DLD1 (cell line): Measurements from ENCODE around the gene MRPS22.

ENCODE experiments used
- in situ Hi-C: cut with HindIII; loops from 2 replicates; pipeline ENCODE4 v1.10.0; 2017; ENCODE audit warnings: low sequenced_read_pairs

The MRPS22 gene

DNA sequence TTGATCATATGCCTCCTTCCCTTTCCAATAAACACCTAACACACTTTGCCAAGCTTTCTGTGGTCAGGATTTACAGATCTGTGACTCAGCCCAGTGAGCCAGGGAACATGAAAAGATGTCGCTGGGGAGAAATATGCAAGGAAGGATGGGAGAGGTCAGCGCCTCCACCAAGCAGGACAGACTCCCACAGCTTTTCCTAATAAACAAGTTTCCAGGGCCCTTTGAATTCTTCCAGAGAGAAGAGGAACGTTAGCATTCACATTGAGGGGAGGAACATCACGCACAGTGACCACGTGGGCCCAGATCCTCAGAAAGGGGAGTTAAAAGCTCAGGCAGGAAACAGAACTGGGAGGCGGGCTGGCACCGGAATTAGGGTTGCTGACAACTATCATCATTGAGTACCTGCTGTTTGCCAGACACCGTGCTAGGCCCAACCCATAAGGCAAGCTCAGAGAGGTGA lies 33.3 kb upstream of the MRPS22 start:
- in situ Hi-C loops: loop anchor here (10.0 kb wide), 1 partner anchor 196 kb away; no protein-coding TSS in a partner anchor

DNA sequence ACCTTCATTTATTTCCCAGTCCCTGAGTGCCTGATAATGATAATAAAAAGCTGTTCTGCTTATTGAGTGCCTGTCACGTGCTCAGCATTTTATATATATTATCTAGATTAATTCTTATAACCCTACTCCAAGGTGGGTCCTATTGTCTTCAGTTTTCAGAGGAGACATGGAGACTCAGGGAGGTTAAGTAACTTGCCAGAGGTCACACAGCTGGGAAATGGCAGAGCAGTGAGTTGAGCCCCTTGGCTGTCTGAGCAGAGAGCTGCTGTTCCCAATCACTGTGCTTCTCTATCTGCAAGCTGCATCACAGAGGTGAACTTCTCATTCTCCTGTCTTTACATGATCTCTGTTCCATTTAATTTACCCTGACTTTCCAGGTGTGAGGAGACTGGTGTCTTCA lies 32.3 kb upstream of the MRPS22 start:
- in situ Hi-C loops: loop anchor here (10.0 kb wide), 1 partner anchor 197 kb away; no protein-coding TSS in a partner anchor

DNA sequence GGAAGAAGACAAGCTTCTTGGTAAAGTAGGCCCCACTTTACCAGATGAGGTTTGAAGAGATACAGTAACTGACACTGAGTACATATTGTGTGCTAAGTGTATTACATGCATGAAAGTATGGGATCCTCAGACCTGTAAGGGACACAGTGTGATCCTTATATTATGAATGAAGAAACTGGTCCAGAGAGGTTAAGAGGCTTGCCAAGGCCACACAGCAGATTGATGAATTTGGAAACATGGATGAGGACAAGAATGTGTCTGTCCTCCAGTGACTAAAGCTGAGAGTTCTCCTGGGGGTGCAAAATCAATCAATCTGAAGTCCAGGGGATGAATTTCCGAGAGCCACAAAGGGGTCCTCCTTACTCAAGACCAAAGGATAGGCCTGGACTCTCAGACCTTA lies 31.4 kb upstream of the MRPS22 start:
- in situ Hi-C loops: loop anchor here (10.0 kb wide), 1 partner anchor 198 kb away; no protein-coding TSS in a partner anchor

DNA sequence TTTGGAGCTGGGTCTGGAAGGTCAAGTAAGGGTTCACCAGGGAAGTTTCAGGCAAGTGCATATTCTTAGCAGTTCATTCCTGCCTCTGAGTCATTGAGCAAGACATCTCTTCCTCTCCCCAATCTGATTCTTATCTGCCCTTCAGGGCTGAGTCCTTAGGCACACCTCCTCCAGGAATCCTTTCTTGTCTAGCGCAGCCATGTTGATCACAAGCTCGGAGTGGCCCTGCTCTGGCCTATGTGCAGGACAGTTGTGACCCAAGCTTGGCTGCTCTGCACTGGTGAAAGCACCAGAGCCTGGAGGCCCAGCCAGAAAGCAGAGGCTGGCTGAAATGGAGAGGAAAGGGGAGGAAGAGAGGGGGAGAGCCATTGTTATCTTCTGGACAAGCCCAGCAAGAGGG lies 30.9 kb upstream of the MRPS22 start:
- in situ Hi-C loops: loop anchor here (10.0 kb wide), 1 partner anchor 198 kb away; no protein-coding TSS in a partner anchor

DNA sequence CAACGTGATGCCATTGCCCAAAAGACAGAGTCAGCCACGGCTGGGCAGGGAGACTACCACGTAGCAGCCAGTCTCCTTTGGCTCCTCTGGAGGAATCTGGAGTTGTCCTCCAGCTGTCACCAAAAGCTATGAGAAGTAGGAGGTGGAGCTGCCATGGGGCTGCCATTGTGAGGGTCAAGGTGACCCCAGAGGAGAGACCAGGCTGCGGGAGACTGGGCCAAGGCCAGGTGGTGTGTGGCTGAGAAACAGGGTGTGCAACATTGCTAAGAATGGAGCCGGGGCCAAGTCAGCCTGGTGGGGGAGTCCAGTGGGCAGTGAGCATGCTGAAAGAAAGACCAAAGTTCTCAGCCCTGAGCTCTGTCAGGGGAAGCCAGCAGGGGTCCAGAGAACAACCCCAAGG lies 29.9 kb upstream of the MRPS22 start:
- in situ Hi-C loops: loop anchor here (10.0 kb wide), 1 partner anchor 199 kb away; no protein-coding TSS in a partner anchor

DNA sequence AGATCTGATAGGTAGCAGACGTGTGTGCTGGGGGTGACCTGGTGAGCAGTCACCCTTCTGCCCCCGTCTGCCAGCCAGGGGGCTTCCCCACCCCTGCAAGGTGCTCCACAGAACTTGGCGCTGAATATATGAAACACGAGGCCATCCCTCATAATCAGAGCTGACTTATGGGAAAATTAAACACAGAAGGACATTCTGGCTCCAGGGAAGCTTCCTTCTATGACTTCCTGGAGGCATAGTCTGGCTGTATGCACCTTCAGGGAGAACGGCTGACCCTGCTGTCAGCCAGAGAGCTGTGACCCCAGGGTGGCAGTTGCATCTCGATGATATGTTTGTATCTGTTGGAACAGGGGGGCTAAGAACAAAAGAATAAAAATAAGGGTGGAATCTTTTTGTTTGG lies 26.6 kb upstream of the MRPS22 start:
- in situ Hi-C loops: loop anchor here (10.0 kb wide), 1 partner anchor 202 kb away; no protein-coding TSS in a partner anchor

DNA sequence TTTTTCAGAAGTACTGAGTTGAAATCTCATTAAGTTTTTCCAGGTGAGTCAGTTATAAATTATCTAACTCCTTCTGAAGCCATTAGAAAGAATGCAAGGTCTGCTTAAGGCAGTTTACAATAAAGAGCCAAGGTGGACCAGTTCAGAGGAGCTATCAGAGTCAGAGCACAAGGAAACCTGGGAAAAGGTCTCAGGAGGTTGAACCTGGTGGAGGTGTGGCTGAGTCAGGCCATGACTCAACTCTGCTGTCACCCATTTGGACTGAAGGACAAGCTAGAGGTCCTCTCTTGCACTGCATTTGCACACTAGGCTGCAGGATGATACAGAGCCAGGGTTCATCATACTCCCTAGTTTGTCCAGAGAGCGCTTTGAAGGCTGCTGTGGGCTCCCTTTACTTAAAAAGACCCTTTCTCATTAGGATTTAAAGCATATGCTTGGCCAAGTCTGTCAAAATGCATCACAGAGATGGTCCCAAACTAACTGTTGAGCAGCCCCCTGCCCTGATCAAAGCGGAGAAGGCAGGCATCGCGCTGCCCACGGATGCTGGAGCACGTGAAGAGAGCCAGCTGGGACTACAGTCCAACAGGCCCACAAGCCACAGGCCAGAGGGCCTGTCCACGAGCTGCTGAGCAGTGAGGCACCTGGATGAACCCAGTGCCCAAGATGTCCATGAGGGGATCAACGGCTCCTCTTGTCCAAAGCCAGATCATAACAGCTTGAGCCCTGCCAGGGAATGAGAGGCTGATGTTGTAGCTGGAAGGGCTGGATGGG lies 26.0 kb upstream of the MRPS22 start:
- in situ Hi-C loops: loop anchor here (10.0 kb wide), 1 partner anchor 203 kb away; no protein-coding TSS in a partner anchor

DNA sequence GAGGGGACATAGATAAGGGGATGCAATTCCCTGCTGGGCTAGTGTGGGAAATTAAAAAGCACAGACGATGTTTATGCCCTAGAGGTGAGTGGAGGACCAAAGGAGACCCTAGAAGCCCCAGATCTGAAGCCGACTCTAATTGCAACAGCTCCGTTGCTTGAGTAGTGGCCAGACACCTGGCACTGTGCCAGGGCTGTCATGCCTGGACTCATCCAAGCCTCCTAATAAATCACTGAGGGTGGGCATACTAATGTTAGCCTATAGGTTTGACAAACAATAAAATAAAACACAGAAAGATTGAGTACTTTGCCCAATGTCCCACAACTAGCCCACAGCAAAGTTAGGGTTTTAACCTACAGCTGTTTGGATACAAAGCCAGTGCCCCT lies 25.4 kb upstream of the MRPS22 start:
- in situ Hi-C loops: loop anchor here (10.0 kb wide), 1 partner anchor 204 kb away; no protein-coding TSS in a partner anchor

DNA sequence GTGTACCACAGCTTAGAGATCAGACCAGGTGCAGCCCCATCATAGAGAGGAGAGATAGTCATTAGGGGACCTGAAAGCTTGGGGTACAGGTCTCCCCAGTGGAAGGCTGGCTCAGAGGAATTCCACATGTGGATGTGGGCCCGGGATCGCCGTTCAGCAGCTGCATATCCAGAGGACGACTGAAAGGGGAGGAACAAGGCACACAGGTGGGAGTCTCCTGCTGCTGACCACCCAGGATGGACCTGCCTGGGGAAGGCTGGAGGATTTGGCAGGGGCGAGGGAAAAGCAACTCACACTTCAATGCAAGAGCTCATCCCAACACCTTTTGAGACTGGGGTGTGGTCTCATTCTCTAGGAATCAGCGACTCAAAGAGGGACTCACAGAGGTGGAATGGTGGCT lies 25.0 kb upstream of the MRPS22 start:
- in situ Hi-C loops: loop anchor here (10.0 kb wide), 1 partner anchor 204 kb away; no protein-coding TSS in a partner anchor

DNA sequence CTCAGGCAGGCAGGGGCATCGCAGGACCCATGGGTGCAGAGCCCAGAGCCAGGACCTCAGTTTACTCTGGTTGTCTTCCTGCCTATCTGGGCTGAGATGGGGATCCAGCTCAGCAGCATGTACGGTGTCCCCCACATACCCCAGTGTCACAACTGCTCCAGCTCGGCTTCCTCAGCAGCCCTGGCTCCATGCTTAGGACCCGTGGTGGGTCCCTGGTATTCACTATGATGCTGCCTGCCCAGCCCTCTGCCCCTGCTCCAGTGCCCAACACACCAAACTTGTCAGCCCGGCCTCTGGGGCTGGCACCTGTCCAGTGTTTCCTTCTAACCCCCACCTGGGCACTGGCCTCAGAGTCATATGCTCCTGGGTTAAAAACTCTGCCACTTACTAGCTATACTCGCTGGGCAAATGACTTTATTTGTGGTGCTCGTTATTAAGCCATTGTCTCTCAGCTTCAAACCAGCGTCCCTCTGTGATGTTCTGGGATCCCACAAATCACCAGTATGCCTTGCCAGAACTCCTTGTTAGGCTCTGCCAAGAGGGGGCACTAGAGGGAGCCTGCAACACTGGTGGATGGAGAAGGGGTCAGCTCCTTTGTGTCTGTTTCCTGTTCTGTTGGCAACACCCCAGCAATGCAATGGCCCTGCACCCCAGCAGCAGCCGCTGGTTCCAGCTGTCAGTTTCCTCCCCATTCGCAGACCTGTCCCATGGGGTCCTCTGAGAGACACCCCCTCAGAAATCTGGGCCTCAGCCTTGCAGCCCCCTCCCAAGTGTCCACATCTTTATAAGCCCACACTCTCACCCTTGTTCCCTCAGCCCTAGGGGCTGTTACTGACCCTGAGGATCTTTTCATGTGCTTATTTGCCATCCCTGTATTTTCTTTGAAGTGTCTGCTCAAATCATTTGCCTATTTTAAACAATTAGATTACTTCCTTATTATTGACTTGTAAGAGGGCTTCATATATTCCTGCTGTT lies 24.1 kb upstream of the MRPS22 start:
- in situ Hi-C loops: loop anchor here (10.0 kb wide), 1 partner anchor 205 kb away; no protein-coding TSS in a partner anchor

DNA sequence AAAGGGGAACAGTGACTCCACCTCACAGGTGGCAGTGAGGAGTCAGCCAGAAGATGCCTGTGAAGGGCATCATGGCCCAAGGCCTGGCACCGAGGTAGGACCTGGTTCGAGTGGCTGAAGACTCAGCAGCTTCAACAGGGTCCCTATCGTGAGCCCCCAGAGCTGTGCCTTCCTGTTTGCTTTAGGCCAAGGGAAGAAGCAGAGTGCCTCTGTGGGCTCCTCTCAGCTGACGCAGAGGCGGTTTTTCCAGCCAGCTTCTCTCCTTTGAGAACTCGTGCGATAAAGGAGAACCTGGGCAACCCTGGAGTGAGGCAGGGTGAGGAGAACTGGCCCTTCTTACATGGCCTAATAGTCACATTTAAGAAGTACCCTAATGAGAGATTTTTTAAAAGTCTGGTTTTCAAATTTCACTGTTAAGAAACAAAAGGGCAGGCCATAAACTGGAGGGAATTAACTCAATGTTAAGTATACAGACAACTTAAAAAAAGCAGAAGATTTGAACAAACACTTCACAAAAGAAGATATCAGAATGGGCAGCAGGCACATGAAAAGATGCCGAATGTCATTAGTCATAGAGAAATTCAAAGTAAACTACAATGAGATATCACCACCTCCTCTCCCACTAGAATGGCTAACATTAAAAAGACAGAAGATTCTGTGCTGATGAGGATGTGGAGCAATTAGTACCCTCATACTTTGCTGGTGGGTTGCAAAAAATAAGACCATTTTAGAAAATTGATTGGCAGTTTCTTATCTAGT lies 23.1 kb upstream of the MRPS22 start:
- in situ Hi-C loops: no loop called here

DNA sequence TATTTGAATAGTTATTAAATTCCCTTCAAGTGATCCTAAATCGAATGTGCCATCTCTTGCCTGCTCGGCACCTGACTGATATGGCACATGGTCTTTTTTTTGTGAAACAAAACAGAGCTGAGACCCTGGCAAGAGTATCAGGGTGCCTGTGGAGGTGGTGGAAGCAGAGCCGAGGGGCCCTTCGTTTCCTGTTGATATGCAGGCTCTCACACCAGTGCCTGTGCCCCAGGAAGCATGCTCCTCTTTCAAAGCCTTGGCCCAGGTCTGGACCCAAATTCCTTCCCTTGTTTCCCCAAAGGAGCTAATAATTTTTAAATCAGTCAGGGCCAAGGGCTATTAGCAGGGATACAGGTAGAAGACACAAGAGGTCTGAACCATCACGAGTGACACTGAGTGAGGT lies 21.5 kb upstream of the MRPS22 start:
- in situ Hi-C loops: no loop called here

DNA sequence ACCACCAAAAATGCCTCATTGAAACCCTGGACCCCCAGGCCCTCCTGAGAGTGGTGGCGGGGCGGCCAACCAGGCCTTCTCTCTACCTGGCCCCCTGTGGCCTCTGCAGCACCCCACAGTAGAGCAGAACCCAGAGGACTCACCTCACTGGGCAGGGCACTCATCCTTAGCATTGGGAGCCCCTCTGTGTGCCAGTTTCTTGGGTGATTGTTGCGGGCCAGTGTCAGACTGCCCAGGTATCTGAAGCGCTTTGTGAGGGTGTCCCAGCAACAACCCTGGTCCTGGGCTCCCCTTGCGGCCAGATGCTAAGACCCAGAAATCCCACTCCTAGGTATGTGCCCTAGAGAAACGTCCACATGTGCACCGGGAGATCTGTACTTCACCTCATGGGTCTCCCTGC lies 20.7 kb upstream of the MRPS22 start:
- in situ Hi-C loops: no loop called here

DNA sequence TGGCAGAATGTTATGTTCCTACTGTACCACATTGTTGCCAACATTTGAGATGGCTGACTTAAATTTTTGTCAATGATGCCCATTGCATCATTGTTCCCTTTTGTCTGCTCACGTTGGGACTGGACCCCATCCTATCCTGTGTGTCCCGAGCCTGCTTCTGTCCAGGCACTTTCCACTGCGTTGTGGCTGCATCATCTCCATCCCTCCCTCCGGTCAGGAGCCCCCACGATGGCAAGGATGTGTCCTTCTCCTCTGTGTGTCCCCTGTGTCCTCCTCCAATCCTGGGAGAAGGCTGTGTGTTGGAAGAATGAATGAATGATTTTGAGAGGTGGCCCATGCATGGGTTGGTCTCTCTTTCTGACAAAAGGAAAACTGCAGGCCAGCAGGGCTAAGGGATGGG lies 19.4 kb upstream of the MRPS22 start:
- in situ Hi-C loops: no loop called here

DNA sequence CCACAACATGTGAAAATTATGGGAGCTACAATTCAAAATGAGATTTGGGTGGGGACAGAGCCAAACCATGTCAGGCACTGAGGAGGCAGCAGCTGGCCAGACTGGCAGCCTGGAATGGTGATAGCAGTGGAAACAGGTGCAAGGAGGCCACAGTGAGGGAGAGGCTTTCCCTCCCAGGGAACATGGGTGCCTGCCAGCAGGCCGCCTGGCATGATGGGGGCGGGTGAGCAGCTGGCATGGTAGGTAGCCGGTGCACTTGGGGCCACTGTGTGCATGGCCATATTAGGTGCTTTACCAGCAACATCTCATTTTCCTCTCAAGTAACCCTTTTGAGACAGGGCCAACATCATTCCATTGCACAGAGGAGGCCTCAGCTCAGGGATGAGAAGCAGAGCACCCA lies 18.3 kb upstream of the MRPS22 start:
- in situ Hi-C loops: no loop called here

DNA sequence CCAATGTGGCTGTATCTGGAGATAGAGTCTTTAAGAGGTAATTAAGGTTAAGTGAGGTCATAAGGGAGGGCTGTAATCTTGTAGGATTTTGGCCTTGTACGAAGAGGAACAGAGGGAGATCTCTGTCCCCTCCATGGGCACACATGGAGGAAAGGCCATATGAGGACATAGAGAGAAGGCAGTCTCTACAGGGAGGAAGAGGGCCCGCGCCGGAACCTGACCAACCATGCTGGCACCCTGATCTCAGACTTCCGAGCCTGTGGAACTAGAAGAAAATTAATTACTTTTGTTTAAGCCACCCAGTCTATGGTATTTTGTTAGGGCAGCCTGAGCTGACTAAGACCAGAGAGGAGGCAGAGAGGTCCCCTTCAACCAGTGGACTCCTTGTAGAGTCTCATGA lies 17.7 kb upstream of the MRPS22 start:
- in situ Hi-C loops: no loop called here

DNA sequence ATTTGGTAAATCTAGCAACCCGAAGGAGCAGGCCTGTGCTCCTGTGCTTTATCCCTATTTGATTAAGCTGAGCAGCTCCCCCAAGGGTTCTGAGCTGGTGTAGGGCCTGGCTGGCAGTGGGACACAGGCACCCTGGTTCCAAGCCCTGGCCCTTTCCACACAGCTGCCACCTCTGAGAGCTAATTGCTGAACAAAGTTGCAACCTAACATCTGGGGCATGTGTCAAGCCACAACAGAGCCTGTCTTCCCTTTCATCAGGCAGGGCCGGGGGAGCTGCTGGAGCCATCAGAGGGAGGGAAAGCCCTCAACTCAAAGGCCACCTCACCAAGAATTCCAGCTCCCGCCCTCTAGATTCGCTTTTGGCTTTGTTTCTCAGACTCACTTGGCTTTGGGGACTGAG lies 17.1 kb upstream of the MRPS22 start:
- in situ Hi-C loops: no loop called here

DNA sequence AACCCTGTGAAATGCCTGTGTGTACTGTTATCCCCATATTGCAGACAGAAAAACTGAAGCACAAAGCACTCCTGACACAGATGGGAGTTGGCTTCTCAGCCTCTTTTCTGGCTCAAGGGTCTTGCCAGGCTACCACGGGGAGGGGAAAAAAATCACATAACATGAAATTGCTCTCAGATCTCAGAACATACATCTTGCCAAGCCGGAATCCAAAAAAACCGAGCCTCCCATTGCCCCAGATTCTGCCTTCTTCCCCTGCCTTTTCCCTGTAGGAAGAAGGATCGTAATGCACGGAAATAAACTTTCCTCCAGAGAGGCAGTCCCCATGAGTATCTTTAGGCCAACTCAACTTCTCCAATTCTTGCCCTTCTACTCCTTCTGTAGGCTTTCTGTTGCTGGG lies 16.6 kb upstream of the MRPS22 start:
- in situ Hi-C loops: no loop called here

DNA sequence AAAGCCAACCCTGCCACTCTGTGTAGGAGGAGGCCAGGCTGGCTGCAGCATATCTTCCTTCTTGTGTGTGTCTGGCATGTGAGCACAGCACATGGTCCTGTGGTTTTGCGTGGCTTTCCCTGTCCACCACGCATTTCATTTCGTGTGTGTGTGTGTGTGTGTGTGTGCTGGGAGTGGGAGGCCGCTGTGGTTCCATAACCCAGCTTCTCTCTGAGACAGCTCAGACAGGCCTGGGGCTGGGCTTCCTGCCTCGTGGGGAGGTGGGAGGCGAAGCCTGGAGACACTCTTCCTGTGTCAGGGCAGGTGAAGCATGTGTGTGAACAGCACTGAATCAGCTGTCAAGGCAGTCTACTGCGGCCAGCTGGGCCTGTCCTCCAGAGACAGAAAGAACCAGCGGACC lies 16.0 kb upstream of the MRPS22 start:
- in situ Hi-C loops: no loop called here

DNA sequence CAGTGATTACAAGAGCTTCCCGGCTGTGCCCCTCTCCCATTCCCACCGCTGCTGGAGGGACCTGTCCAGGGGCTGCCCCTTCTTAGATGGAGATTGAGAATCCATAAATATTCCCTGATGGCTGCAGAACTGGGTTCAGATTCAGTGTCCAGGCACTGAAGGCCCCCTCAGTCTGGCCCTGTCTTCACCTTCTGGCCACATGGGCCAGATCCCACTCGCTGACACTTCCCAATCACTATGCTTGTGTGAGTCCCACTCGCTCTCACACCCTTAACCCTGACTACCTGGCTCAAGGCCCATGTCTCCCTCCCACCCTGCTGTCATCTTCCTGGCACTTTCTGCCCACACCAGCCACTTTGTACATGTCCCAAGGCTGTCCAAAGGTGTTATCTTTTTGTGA lies 15.5 kb upstream of the MRPS22 start:
- in situ Hi-C loops: no loop called here
